Measurements from ENCODE around the gene BCAS3. TPM values are rescaled to one million over a fixed set of nuclear protein-coding genes. Genes with fewer than 3 reads are reported as not detected.

BCAS3 gene
- total RNA-seq, 2 donors from 2014 or later: 28.0 to 37.7 TPM

GRCh38 chr17:60900688-60901087 lies 223.0 kb downstream of the BCAS3 start:
- H3K9me3 Mint-ChIP-seq: peaks cover 7% of the 10 kb centered on the region
- no peak overlapping the region for H3K27ac Mint-ChIP-seq
- H3K9ac ChIP-seq (ENCODE audit: extremely low read depth, low read length, poor library complexity, severe bottlenecking): no peak overlapping the region
- H3K27ac ChIP-seq (ENCODE audit: low read depth, low read length): no peak overlapping the region
- H3K27me3 ChIP-seq (ENCODE audit: control insufficient read depth, insufficient read depth, low read length, poor library complexity, severe bottlenecking): no peaks in the 10 kb centered on the region
- 80 to 96% methylated on average over 1 to 3 of the region's 3 CpGs for WGBS, 2 experiments (ENCODE audit: insufficient coverage in 1 of 2, insufficient read length in 1 of 2)
- H3K36me3 ChIP-seq (ENCODE audit: control insufficient read depth, insufficient read depth, low read length): no peaks in the 10 kb centered on the region
- no peaks in the 10 kb centered on the region for H3K4me1 Mint-ChIP-seq
- peaks cover 11% of the 10 kb centered on the region for H3K36me3 Mint-ChIP-seq (ENCODE audit: low read depth)
- H3K27me3 Mint-ChIP-seq (ENCODE audit: insufficient read depth): no peaks in the 10 kb centered on the region
- DNase-seq: no peak
- H3K9me3 ChIP-seq (ENCODE audit: control insufficient read depth, low read length): peaks cover 10% of the 10 kb centered on the region
- H3K4me3 Mint-ChIP-seq: no peak overlapping the region
- no peak overlapping the region for H3K4me3 ChIP-seq (ENCODE audit: low read length)
- no peaks in the 10 kb centered on the region for H3K4me1 ChIP-seq (ENCODE audit: control insufficient read depth, insufficient read depth, low read length)
- no peak for TF ChIP-seq CTCF (conservative IDR thresholded peaks at IDR 0.05)

GRCh38 chr17:60901242-60901641 lies 223.6 kb downstream of the BCAS3 start:
- H3K27me3 Mint-ChIP-seq (ENCODE audit: insufficient read depth): no peaks in the 10 kb centered on the region
- H3K9ac ChIP-seq (ENCODE audit: extremely low read depth, low read length, poor library complexity, severe bottlenecking): no peak overlapping the region
- H3K27ac Mint-ChIP-seq: no peak overlapping the region
- no peaks in the 10 kb centered on the region for H3K4me1 ChIP-seq (ENCODE audit: control insufficient read depth, insufficient read depth, low read length)
- peaks cover 7% of the 10 kb centered on the region for H3K9me3 Mint-ChIP-seq
- no peak overlapping the region for H3K4me3 ChIP-seq (ENCODE audit: low read length)
- no peaks in the 10 kb centered on the region for H3K36me3 ChIP-seq (ENCODE audit: control insufficient read depth, insufficient read depth, low read length)
- no peak for DNase-seq
- no peak overlapping the region for H3K4me3 Mint-ChIP-seq
- no peaks in the 10 kb centered on the region for H3K27me3 ChIP-seq (ENCODE audit: control insufficient read depth, insufficient read depth, low read length, poor library complexity, severe bottlenecking)
- TF ChIP-seq CTCF (conservative IDR thresholded peaks at IDR 0.05): no peak
- H3K27ac ChIP-seq (ENCODE audit: low read depth, low read length): no peak overlapping the region
- peaks cover 10% of the 10 kb centered on the region for H3K9me3 ChIP-seq (ENCODE audit: control insufficient read depth, low read length)
- peaks cover 11% of the 10 kb centered on the region for H3K36me3 Mint-ChIP-seq (ENCODE audit: low read depth)
- no peaks in the 10 kb centered on the region for H3K4me1 Mint-ChIP-seq

GRCh38 chr17:60901806-60902205 lies 224.2 kb downstream of the BCAS3 start:
- no peak overlapping the region for H3K9ac ChIP-seq (ENCODE audit: extremely low read depth, low read length, poor library complexity, severe bottlenecking)

More at GRCh38 chr17:60901806-60902205, 224.2 kb downstream of the BCAS3 start:
- TF ChIP-seq CTCF (conservative IDR thresholded peaks at IDR 0.05): no peak
- Mint-ChIP-seq H3K27ac (no peak overlapping the region), H3K27me3 (ENCODE audit: insufficient read depth) (no peaks in the 10 kb centered on the region), H3K36me3 (ENCODE audit: low read depth) (peaks cover 10% of the 10 kb centered on the region), H3K4me3 (no peak overlapping the region), H3K4me1 (no peaks in the 10 kb centered on the region), H3K9me3 (peaks cover 5% of the 10 kb centered on the region)
- H3K36me3 ChIP-seq (ENCODE audit: control insufficient read depth, insufficient read depth, low read length): no peaks in the 10 kb centered on the region
- no peaks in the 10 kb centered on the region for H3K27me3 ChIP-seq (ENCODE audit: control insufficient read depth, insufficient read depth, low read length, poor library complexity, severe bottlenecking)
- no peak overlapping the region for H3K27ac ChIP-seq (ENCODE audit: low read depth, low read length)
- no peak overlapping the region for H3K4me3 ChIP-seq (ENCODE audit: low read length)
- WGBS, 2 experiments (ENCODE audit: insufficient coverage in 1 of 2, insufficient read length in 1 of 2): 100% methylated on average over 1 to 2 of the region's 2 CpGs
- H3K4me1 ChIP-seq (ENCODE audit: control insufficient read depth, insufficient read depth, low read length): no peaks in the 10 kb centered on the region
- DNase-seq: no peak
- H3K9me3 ChIP-seq (ENCODE audit: control insufficient read depth, low read length): peaks cover 5% of the 10 kb centered on the region
